GM12801 (cell line): ENCODE data around the gene ABCA13.

Source experiments
- TF ChIP-seq, protein P1 (sequence below): IDR thresholded peaks from one replicate; pipeline ENCODE4 v1.5.1; 2011; ENCODE audit warnings: control low read depth; ENCODE audit not compliant: insufficient read length; ENCODE audit errors: extremely low read depth

The ABCA13 gene

DNA sequence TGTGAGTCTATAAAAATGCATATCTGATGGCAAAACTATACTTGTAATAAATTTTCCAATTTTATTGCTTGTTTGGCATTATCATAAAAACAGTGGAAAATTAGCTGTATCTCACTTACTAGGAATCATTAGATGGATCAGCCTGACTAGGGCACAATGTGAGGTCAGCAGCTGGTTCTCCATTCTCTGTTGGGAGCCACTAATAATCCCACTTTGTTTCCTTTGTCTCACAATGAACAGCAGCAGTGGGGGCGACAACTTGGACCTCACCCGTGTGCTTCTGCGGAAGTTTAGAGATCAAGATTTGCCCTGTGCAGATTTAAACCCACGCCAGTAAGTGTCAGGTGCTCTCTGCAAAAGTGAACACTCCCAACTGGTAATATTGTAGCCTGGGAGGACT is 295.5 kb downstream of the ABCA13 start:
- TF ChIP-seq, protein P1, sequence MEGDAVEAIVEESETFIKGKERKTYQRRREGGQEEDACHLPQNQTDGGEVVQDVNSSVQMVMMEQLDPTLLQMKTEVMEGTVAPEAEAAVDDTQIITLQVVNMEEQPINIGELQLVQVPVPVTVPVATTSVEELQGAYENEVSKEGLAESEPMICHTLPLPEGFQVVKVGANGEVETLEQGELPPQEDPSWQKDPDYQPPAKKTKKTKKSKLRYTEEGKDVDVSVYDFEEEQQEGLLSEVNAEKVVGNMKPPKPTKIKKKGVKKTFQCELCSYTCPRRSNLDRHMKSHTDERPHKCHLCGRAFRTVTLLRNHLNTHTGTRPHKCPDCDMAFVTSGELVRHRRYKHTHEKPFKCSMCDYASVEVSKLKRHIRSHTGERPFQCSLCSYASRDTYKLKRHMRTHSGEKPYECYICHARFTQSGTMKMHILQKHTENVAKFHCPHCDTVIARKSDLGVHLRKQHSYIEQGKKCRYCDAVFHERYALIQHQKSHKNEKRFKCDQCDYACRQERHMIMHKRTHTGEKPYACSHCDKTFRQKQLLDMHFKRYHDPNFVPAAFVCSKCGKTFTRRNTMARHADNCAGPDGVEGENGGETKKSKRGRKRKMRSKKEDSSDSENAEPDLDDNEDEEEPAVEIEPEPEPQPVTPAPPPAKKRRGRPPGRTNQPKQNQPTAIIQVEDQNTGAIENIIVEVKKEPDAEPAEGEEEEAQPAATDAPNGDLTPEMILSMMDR: no peak

DNA sequence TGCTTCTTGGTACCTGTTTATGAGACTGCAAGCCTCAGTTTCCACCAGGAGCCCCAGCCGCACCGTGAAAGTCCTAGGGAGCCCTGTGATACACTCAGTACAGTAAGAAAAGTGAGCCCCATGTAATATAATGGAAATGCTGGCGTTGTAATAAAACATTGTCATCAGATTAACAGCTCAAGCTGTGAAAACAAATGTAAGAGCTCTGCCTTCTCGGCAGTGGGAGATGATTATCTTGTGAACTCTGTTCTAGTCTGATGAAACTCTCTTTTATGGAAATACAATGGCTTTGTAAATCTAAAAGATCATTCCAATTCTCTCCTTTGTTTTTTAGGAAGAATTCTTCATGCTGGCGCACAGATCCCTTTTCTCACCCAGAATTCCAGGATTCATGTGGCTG is 299.9 kb downstream of the ABCA13 start:
- TF ChIP-seq, protein P1: no peak

DNA sequence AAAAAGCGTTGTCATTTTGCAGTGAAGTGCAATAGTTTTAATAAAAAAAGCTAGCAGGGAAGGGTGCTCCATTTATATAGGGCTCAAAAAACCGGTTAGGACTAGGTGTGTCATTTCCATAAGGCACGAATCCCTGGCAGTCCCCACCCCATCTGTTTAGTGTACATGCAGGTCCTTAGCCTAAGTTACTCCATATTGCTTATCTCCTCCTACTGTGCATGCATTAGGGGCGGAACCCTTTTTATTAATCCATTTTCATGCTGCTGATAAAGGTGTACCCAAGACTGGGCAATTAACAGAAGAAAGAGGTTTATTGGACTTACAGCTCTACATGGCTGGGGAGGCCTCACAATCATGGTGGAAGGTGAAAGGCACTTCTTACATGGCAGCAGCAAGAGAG is 301.4 kb downstream of the ABCA13 start:
- TF ChIP-seq, protein P1: no peak

DNA sequence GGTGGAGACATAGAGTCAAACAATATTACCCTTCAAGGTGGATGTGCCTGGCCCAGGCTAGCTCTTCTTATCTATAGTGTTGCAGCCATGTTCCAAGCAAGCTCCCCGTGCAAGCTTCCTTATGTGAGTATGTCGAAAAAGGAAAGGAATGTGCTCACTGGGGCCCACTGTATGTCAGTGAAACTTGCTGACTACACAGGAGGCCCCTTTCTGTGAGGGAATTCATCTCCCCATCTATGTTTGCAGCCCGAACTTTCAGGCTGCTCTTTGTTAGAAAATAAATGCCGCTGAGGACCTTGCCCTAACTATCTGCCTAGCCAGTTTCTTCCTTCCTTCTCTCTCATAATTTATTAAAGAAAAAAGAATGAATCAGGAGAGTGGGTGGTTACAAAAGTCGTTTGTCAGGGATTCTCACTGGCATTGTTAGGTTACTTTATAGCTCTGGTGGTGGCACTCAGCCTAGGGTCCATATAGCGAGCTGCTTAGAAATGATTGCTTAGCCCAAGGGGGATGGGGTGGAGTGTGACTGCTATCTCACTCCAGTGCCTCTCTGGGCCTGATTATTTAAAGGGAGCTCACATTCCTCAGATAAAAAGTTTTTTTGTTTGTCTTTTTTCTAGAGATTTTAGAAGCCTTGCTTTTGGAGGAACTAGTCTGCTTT is 302.1 kb downstream of the ABCA13 start:
- TF ChIP-seq, protein P1: no peak

DNA sequence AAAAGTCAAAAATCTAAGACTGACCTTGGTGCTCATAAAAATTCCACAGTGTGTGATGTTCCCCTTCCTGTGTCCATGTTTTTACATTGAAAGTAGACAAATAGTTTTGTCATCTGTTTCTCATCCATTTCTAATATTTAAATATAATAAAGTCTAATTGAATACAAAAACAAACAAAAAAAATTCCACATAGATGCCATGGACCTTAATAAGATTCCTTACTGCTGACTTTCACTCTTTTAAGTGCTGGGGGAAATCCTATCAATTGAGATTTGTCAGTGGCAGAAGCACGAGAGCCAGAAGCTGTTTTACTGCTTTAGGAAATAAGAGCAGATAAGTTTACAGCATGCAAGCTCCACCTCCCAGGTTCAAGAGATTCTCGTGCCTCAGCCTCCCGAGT is 310.0 kb downstream of the ABCA13 start:
- TF ChIP-seq, protein P1: no peak

DNA sequence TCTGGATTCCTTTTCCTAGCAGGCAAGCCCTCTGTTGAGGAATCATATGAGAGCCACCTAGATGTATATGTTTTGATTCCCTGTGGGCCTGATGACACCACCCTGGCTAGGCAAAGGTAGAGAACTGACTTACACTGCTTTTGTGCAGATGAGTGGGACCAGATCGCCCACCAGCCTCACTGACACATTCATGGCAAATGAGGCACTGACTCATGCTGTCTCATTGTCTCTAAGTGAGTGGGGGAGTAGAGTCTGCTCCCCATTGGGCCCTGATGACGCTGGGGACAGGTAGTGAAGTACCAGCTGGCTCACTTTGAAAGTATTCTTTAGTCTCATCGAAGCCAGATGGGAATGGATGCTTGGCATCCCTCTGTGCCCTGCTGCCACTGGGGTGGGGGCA is 326.3 kb downstream of the ABCA13 start:
- TF ChIP-seq, protein P1: no peak

DNA sequence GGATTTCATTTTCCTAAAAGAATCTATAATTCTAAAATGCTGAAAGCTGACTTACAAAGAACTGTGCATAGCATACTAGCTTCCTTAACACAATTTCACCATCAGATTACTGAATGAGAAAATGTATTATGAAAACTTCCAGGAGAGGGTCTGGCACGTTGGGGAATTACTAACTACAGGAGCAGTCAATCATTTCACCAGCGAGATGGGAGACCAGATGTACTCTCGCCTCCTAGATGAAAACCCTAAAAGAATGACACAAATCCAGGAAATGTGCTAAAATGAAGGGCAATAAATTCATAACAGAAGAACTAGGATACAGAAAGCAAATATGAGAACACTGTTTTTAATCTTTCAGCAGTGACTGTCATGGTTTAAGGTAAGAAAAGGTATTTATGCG is 330.8 kb downstream of the ABCA13 start:
- TF ChIP-seq, protein P1: no peak
